HG03060 (cell line): ENCODE measurements around the gene SHH.
"Not testable (repeated sequence)": the region's sequence is repeated elsewhere in the genome, so short reads cannot be mapped to it uniquely, and the experiment has no call there.

Experiments
- ATAC-seq: cut with Tn5 transposase; IDR thresholded peaks from one replicate; pipeline ENCODE4 v1.9.1; 2021; ENCODE audit warnings: low read depth, moderate number of reproducible peaks; ENCODE audit not compliant: unreplicated experiment

The SHH gene

GRCh38 chr7:155821851-155822250 is 9.6 kb upstream of the SHH start:
- no peak for ATAC-seq

- ATAC-seq = no peak
Observed at GRCh38 chr7:155820788-155821187, 8.5 kb upstream of the SHH start.

GRCh38 chr7:155820246-155820645 is 8.0 kb upstream of the SHH start:
- no peak for ATAC-seq

- ATAC-seq = no peak
Observed at GRCh38 chr7:155819186-155819585, 6.9 kb upstream of the SHH start.

- ATAC-seq = no peak
Observed at GRCh38 chr7:155818820-155819168, 6.5 kb upstream of the SHH start.

GRCh38 chr7:155818154-155818819 is 6.0 kb upstream of the SHH start:
- no peak for ATAC-seq

- ATAC-seq = not testable (repeated sequence)
Observed at GRCh38 chr7:155817515-155817914, 5.3 kb upstream of the SHH start.

GRCh38 chr7:155816996-155817395 is 4.7 kb upstream of the SHH start:
- ATAC-seq = no peak

GRCh38 chr7:155816192-155816508 is 3.9 kb upstream of the SHH start:
- no peak for ATAC-seq

GRCh38 chr7:155815332-155816191 is 3.3 kb upstream of the SHH start:
- no peak for ATAC-seq

GRCh38 chr7:155814316-155815276 is 2.3 kb upstream of the SHH start:
- no peak for ATAC-seq

GRCh38 chr7:155813546-155814315 is 1.5 kb upstream of the SHH start:
- ATAC-seq = no peak

- no peak for ATAC-seq
Observed at GRCh38 chr7:155813125-155813524, 862 bp upstream of the SHH start.

GRCh38 chr7:155811560-155811894 is 736 bp downstream of the SHH start:
- no peak for ATAC-seq

GRCh38 chr7:155810770-155811559 is 1.3 kb downstream of the SHH start:
- no peak for ATAC-seq

GRCh38 chr7:155809947-155810769 is 2.1 kb downstream of the SHH start:
- no peak for ATAC-seq

GRCh38 chr7:155809332-155809946 is 2.8 kb downstream of the SHH start:
- no peak for ATAC-seq

- no peak for ATAC-seq
Observed at GRCh38 chr7:155808549-155809331, 3.5 kb downstream of the SHH start.
